Endothelial cell of umbilical vein (primary cell): Measurements from ENCODE around the gene B3GALT4. TPM values are rescaled to one million over a fixed set of nuclear protein-coding genes. Genes with fewer than 3 reads are reported as not detected.

Source experiments
- BruUV-seq: library from RNA; stranded (reverse); fragments of 400-500 nt; replicated peaks from 2 replicates; lab custom pipeline; 2021; lab: Mats Ljungman, UMichigan
- CTCF ChIA-PET: fragments of 300-600, 350-600 bp; sonication (Branson Sonifier 250); formaldehyde crosslinking; loops from one replicate; lab custom pipeline; 2021; ENCODE audit warnings: antibody characterized with exemption, inconsistent platforms; lab: Charles Lee
- POLR2A ChIA-PET: fragments of 300-600, 350-600 bp; sonication (Branson Sonifier 250); formaldehyde crosslinking; loops from one replicate; lab custom pipeline; 2021; ENCODE audit warnings: antibody characterized with exemption, inconsistent platforms; lab: Charles Lee
- DNase-seq: peaks from one replicate; pipeline ENCODE4 v3.0.0-alpha.2; 2011; ENCODE audit warnings: low read depth, low spot score
- FAIRE-seq: peaks from 2 replicates; lab custom pipeline; 2011; peaks lifted over from hg19 to GRCh38; lab: Jason Lieb, UNC
- H2AFZ ChIP-seq: 2 replicates; pipeline ENCODE4 v1.6.0; 2012; ENCODE audit warnings: low read depth, low read length, control low read depth, inconsistent platforms
- H3K27ac ChIP-seq: 2 replicates; pipeline ENCODE4 v1.5.1; 2011; ENCODE audit warnings: low read depth, mild to moderate bottlenecking, control low read depth, low read length, moderate library complexity; ENCODE audit not compliant: insufficient read depth
- H3K27me3 ChIP-seq, 2 experiments: 2 replicates each; pipeline versions ENCODE4 v1.6.0 to v1.6.1; 2011; ENCODE audit warnings: low read length in 2 of 2, mixed read lengths in 1 of 2; ENCODE audit not compliant: control insufficient read depth in 2 of 2, insufficient read depth in 2 of 2
- H3K36me3 ChIP-seq, 2 experiments: 2 replicates in 1 of 2; 3 replicates in 1 of 2; pipeline ENCODE4 v1.5.1; 2011; ENCODE audit warnings: low read length in 2 of 2, mild to moderate bottlenecking in 1 of 2, moderate library complexity in 1 of 2; ENCODE audit not compliant: control insufficient read depth in 2 of 2, insufficient read depth in 2 of 2; ENCODE audit errors: extremely low read depth in 1 of 2
- H3K4me1 ChIP-seq: 3 replicates; pipeline ENCODE4 v1.5.1; 2011; ENCODE audit warnings: mild to moderate bottlenecking, low read length; ENCODE audit not compliant: control insufficient read depth, insufficient read depth; ENCODE audit errors: extremely low read depth
- H3K4me2 ChIP-seq: 2 replicates; pipeline ENCODE4 v1.6.1; 2011; ENCODE audit warnings: low read length, control low read depth, mixed read lengths; ENCODE audit not compliant: insufficient read depth
- H3K4me3 ChIP-seq, 3 experiments: fragments of 200-600 bp in 1 of 3; sonication (generic), shearing (Covaris generic) in 1 of 3; replicated peaks in 1 of 3; 2 replicates each; pipeline ENCODE4 v1.5.1; 2011 to 2016; ENCODE audit warnings: control low read depth in 3 of 3, low read length in 3 of 3, mild to moderate bottlenecking in 2 of 3, inconsistent platforms in 1 of 3, low read depth in 1 of 3, moderate library complexity in 1 of 3; ENCODE audit not compliant: insufficient read depth in 1 of 3
- H3K79me2 ChIP-seq: 2 replicates; pipeline ENCODE4 v1.6.0; 2012; ENCODE audit warnings: low read length, inconsistent platforms; ENCODE audit not compliant: control insufficient read depth, insufficient read depth
- H3K9ac ChIP-seq: replicated peaks from 2 replicates; pipeline ENCODE3; 2011; ENCODE audit warnings: low read length, control low read depth; ENCODE audit not compliant: insufficient read depth; ENCODE audit errors: extremely low read depth
- H3K9me1 ChIP-seq: replicated peaks from 3 replicates; pipeline ENCODE4 v1.6.0; 2011; ENCODE audit warnings: mild to moderate bottlenecking, low read length; ENCODE audit not compliant: control insufficient read depth, insufficient read depth; ENCODE audit errors: extremely low read depth
- H3K9me3 ChIP-seq: replicated peaks from 2 replicates; pipeline ENCODE4 v1.5.1; 2012; ENCODE audit warnings: low read length, inconsistent platforms; ENCODE audit not compliant: control insufficient read depth, insufficient read depth
- H4K20me1 ChIP-seq: replicated peaks from 2 replicates; pipeline ENCODE3; 2011; ENCODE audit warnings: mild to moderate bottlenecking, low read length; ENCODE audit not compliant: control insufficient read depth, insufficient read depth; ENCODE audit errors: extremely low read depth
- CTCF ChIP-seq, 2 donors: IDR thresholded peaks; 1 replicate in 1 of 2; 2 replicates in 1 of 2; pipeline ENCODE4 v1.5.1; 2011; ENCODE audit warnings: low read length in 2 of 2, mild to moderate bottlenecking in 2 of 2, moderate library complexity in 2 of 2, control low read depth in 1 of 2, inconsistent platforms in 1 of 2, low read depth in 1 of 2; ENCODE audit not compliant: insufficient read depth in 1 of 2; ENCODE audit errors: extremely low read depth in 1 of 2
- EZH2 ChIP-seq: IDR thresholded peaks from 2 replicates; pipeline ENCODE4 v1.6.1; 2012; ENCODE audit warnings: borderline replicate concordance, low read depth, mild to moderate bottlenecking, moderate library complexity, low read length, inconsistent platforms; ENCODE audit not compliant: severe bottlenecking
- FOS ChIP-seq: IDR thresholded peaks from 2 replicates; pipeline ENCODE4 v1.6.1; 2011; ENCODE audit warnings: mild to moderate bottlenecking, low read length, moderate library complexity, borderline replicate concordance; ENCODE audit not compliant: insufficient read depth
- GATA2 ChIP-seq: IDR thresholded peaks from 2 replicates; pipeline ENCODE4 v1.7.0; 2011; ENCODE audit warnings: low read depth, mild to moderate bottlenecking, moderate library complexity, mixed read lengths, low read length; ENCODE audit not compliant: insufficient read length, insufficient read depth
- JUN ChIP-seq: IDR thresholded peaks from 2 replicates; pipeline ENCODE4 v1.6.1; 2011; ENCODE audit warnings: borderline replicate concordance, low read depth; ENCODE audit not compliant: insufficient read length, insufficient read depth
- MAX ChIP-seq: IDR thresholded peaks from 2 replicates; pipeline ENCODE4 v1.6.1; 2011; ENCODE audit not compliant: insufficient read depth, insufficient read length
- MYC ChIP-seq: IDR thresholded peaks from one replicate; pipeline ENCODE4 v1.6.1; 2011; ENCODE audit warnings: mild to moderate bottlenecking, low read depth, low read length
- POLR2A ChIP-seq: IDR thresholded peaks from 2 replicates; pipeline ENCODE4 v1.6.1; 2012; ENCODE audit warnings: low read depth, mild to moderate bottlenecking, control low read depth, low read length
- POLR2AphosphoS5 ChIP-seq: IDR thresholded peaks from 2 replicates; pipeline ENCODE4 v1.6.1; 2012; ENCODE audit warnings: low read depth, mild to moderate bottlenecking, control low read depth, low read length, moderate library complexity; ENCODE audit not compliant: insufficient read depth
- dilution Hi-C: fragments of 300-500 bp; cut with MboI; formaldehyde crosslinking; loops from one replicate; pipeline ENCODE4 v1.15.0; 2019; ENCODE audit warnings: low sequenced_read_pairs; ENCODE audit not compliant: extremely low pct_ligation_motif_present
- intact Hi-C: fragments of 100-400 bp; cut with micrococcal nuclease; formaldehyde crosslinking; loops from one replicate; pipeline ENCODE4 v1.10.0; 2022
- polyA plus RNA-seq, 4 experiments: library from polyadenylated mRNA; depleted of rRNA in 3 of 4; stranded (reverse) in 3 of 4; unstranded in 1 of 4; fragments of >200 nt; gene quantifications; 2 replicates each; pipeline versions ENCODE4 v1.2.1 to v1.2.3, GENCODE V29; 2011 to 2012; ENCODE audit warnings: missing spikeins in 1 of 4
- total RNA-seq: library from RNA; stranded (reverse); gene quantifications from 2 replicates; pipeline ENCODE4 v1.2.3, GENCODE V29; 2021

The B3GALT4 gene
- total and polyA plus RNA-seq, 2 donors (not counting 3 experiments of a cell fraction or from before 2014, with no cell fraction given) = 4.5 to 5.6 TPM

DNA sequence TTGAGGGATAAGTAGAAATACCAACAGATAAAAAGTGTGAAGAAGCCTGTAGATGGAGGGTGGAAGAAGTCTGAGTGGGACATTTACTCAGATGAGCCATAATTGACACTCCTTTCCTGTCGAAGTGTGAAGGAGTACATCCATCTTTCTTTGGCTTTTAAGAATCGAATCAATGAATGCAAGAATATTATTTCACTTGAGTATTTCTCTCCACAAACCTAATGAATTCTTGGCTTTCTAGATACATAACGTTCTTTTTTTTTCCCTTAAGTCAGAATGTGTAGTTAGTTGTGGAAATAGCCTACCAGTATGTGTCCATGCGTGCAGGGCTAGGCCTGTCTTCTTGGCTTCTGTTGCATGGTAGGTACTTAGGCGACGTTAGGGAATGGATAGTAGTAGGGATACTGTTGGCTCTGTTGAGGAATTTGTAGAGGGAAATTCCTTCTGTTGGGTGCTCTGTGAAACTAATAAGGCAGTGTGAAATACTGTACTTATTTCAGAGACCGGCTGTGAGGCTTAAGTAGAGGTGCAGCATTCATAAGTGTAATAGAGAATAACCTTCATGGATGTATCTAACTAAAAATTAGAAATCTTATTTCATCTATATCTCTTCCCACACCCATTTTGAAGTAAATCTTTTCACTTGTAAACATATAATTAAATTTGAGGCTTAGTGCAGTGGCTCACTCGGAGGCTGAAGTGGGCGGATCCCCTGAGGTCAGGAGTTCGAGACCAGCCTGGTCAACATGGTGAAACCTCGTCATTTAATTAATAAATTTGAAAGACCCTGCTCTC lies 3.6 kb upstream of the B3GALT4 start:
- BruUV-seq = no TSS peak
- Histone ChIP-seq H3K9me3 (no peaks in the 10 kb centered on the region), H2AFZ (no peak overlapping the region), H3K4me2 (peak overlapping the region; percentile 97), H3K9me1 (no peaks in the 10 kb centered on the region), H3K4me1 (peaks cover 48% of the 10 kb centered on the region), H3K79me2 (peaks cover 48% of the 10 kb centered on the region), H3K27ac (peak overlapping the region; percentile 85), H3K27me3 (no peaks in the 10 kb centered on the region), H3K9ac (peak overlapping the region; percentile 91), H4K20me1 (peaks cover 5% of the 10 kb centered on the region), H3K4me3 (peak overlapping the region; percentile 70 to 86 (median 83)), H3K36me3 (peaks cover 9 to 18% of the 10 kb centered on the region in 2 experiments)
- intact Hi-C loops = loop anchor here (2.0 to 5.0 kb wide), 2 partner anchors 73 to 154 kb away; partner anchors contain the start of genes RXRB and SLC39A7
- TF ChIP-seq GATA2 (no peak), MAX (no peak), POLR2AphosphoS5 (no peak), FOS (no peak), POLR2A (no peak), JUN (no peak), MYC (no peak), CTCF (IDR thresholded peaks at IDR 0.05; ENCODE audit: extremely low read depth in 1 of 2, insufficient read depth in 1 of 2, low read depth in 1 of 2, low read length in 2 of 2) (no peak), EZH2 (no peak)
- ChIA-PET CTCF (interaction anchor here (1.6 kb wide), 1 partner anchor 11 kb away, joined by 4 read pairs; no protein-coding TSS in a partner anchor), POLR2A (no interaction called here)
- dilution Hi-C loops = no loop called here
- DNase-seq (peak; percentile 13), FAIRE-seq (peak; percentile 15)
